HG02884 (cell line): ENCODE results near the gene TMEM18.
"Not testable (repeated sequence)": the region's sequence is repeated elsewhere in the genome, so short reads cannot be mapped to it uniquely, and the experiment has no call there.

Experiments
- ATAC-seq: cut with Tn5 transposase; IDR thresholded peaks from one replicate; pipeline ENCODE4 v1.9.1; 2021; ENCODE audit warnings: mild to moderate bottlenecking, moderate library complexity; ENCODE audit not compliant: unreplicated experiment

TMEM18 gene

GRCh38 chr2:677056-677958, at the start of gene TMEM18:
Gene TMEM18 (minus strand): TSS chr2:677406. CDS start chr2:677345, 61 bp downstream.
- peak; percentile 56 for ATAC-seq

DNA sequence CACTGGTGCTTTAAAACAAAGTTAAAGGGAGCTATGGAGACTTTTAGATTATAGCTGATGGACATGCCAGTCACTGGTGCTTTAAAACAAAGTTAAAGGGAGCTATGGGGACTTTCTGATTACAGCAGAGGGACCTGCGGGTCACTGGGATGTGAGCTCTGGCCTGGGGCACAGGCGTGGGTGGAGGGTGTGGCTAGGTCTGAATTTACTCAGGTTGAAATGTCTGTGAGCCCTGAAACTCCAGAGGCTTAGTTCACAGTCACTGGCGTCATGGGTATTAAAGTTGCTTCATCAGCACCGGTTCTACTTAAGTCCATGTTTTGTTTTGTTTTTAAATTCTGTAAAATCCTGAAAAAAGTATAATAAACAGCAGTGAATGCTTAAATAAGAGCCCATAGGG, 49.0 kb upstream of the TMEM18 start:
- peak; percentile 81 for ATAC-seq

- ATAC-seq, result no peak
Measured at GRCh38 chr2:725468-725867, 48.3 kb upstream of the TMEM18 start.

DNA sequence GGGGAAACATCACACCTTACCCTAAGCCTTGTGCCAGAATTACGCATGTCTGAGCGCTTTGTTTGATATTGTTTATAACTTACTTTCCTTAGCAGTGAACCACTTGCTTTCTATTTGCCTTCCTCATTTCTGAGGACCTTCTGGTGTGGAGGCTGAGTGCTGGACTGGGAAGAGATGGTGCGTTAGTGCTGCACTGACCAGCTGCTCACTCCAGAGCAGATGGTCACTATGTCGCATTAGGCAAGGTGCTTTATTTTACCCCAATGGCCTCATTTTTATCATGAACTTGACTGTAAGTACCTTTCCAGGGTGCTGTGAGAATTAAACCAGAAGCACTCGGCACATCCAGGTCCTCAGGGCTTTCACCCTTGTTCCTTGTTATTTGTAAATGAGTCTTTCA, 46.6 kb upstream of the TMEM18 start:
- ATAC-seq, result no peak

GRCh38 chr2:720842-721241, 43.6 kb upstream of the TMEM18 start:
- no peak for ATAC-seq

GRCh38 chr2:719734-720133, 42.5 kb upstream of the TMEM18 start:
- ATAC-seq, result no peak

DNA sequence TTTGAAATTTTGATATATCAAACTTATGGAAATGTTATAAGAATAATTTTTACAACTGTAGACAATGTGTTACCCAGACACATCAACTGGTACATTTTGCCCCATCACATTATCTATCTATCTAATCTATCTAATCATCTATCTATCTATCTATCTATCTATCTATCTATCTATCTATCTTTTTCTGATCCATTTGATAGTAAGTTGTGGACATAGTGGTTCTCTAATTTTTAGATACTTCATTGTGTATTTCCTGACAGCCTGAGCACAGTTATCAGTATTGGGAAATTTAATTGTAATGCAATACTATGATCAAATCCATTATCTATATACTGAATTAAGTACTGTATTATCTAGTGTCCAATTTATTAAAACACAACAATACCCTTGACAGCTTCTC, 42.0 kb upstream of the TMEM18 start:
- ATAC-seq, result no peak

- no peak for ATAC-seq
Measured at GRCh38 chr2:717661-718060, 40.5 kb upstream of the TMEM18 start.

GRCh38 chr2:715854-716560, 38.8 kb upstream of the TMEM18 start:
- no peak for ATAC-seq

- ATAC-seq, result no peak
Measured at GRCh38 chr2:715038-715437, 37.8 kb upstream of the TMEM18 start.

GRCh38 chr2:714005-714741, 37.0 kb upstream of the TMEM18 start:
- ATAC-seq, result peak; percentile 94

GRCh38 chr2:710867-711665, 33.9 kb upstream of the TMEM18 start:
- no peak for ATAC-seq

- ATAC-seq, result no peak
Measured at GRCh38 chr2:709138-709765, 32.0 kb upstream of the TMEM18 start.

GRCh38 chr2:708667-709066, 31.5 kb upstream of the TMEM18 start:
- no peak for ATAC-seq

- ATAC-seq, result peak; percentile 90
Measured at GRCh38 chr2:705971-706511, 28.8 kb upstream of the TMEM18 start.

DNA sequence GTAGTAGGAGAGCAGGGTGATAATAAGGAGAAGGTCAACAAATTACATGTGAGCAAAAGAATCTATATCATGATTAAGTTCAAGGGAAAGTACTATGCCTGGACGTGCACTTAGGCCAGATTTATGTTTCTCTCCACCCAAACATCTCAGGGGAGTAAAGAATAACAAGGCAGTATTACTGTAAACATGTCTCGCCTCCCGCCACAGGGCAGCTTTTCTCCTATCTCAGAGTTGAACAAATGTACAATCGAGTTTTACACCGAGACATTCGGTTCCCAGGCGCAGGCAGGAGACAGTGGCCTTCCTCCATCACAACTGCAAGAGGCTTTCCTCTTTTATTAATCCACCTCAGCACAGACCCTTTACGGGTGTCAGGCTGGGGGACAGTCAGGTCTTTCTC, 25.6 kb upstream of the TMEM18 start:
- not testable (repeated sequence) for ATAC-seq

DNA sequence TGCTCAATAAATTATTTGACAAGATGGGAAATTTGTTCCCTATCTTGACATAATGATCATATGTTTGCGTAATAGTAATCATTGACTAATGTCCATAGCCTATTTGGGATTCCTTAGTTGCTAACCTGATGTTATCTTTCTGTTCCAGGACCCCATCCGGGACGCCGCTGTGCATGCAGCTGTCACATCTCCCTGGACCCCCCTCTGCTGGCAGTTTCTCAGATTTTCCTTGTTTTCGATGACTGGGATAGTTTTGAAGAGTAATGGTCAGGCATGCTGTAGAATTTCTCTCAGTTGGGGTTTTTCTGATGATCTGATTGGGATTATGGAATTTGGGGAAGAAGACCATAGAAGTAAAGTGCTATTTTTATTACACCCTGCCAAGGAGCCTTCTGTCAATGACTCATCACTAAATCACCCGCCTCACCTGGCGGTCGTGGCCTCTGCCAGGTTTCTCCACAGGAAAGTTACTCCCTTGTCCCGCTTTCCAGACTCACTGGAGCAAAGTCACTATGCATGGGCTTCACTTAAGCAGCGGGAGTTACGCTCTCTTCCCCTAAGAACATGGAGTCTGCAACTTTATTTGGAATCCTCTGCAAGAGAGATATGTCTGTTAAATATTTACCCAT, 19.9 kb upstream of the TMEM18 start:
- no peak for ATAC-seq

- ATAC-seq, result peak; percentile 82
Measured at GRCh38 chr2:696463-696862, 19.3 kb upstream of the TMEM18 start.

- no peak for ATAC-seq
Measured at GRCh38 chr2:694906-695510, 17.8 kb upstream of the TMEM18 start.
